Effector memory CD8-positive, alpha-beta T cell (primary cell): ENCODE measurements around the gene PDGFRB.

ENCODE experiments used
- ATAC-seq: fragments of 150-1000 bp; cut with Tn5 transposase; replicated peaks from 2 replicates; pipeline ENCODE4 v1.10.0; 2021; ENCODE audit warnings: mild to moderate bottlenecking, moderate library complexity
- DNase-seq, 3 experiments: peaks; one replicate each; pipeline ENCODE4 v3.0.0; 2021
- H3K27ac Mint-ChIP-seq, 2 donors: one replicate each; pipeline ENCODE4 v1.8.0; 2022; ENCODE audit warnings: mild to moderate bottlenecking in 2 of 2, mixed read lengths in 2 of 2, moderate library complexity in 2 of 2
- H3K27me3 Mint-ChIP-seq, 2 donors: one replicate each; pipeline ENCODE4 v1.8.0; 2022; ENCODE audit warnings: mixed read lengths in 2 of 2
- H3K36me3 Mint-ChIP-seq: one replicate; pipeline ENCODE4 v1.8.0; 2022; ENCODE audit warnings: mild to moderate bottlenecking, moderate library complexity, mixed read lengths; ENCODE audit not compliant: insufficient read depth
- H3K4me1 Mint-ChIP-seq, 2 donors: one replicate each; pipeline ENCODE4 v1.8.0; 2022; ENCODE audit warnings: low read depth in 2 of 2, mixed read lengths in 2 of 2
- H3K4me3 Mint-ChIP-seq, 2 donors: one replicate each; pipeline ENCODE4 v1.8.0; 2022; ENCODE audit warnings: mild to moderate bottlenecking in 2 of 2, mixed read lengths in 2 of 2, moderate library complexity in 2 of 2
- H3K9me3 Mint-ChIP-seq, 2 donors: one replicate each; pipeline ENCODE4 v1.8.0; 2022; ENCODE audit warnings: mixed read lengths in 2 of 2

Gene PDGFRB

DNA sequence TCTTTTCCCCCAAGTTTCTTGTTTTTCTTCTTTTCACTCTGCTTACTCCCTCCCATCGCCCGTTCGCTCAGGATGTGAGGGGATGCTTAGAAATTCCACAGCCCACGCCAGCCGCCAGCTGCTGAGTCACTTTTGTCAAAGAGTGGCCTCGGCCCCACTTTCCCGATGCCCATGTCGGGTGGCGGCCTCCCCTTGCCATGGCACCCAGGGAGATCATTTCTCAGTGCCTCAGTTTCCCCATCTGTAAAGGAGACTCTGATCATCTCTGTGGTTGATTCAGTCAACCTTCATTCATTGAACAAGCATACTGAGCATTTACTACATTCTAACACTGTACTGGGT, 353 bp upstream of the PDGFRB start:
- H3K27me3 Mint-ChIP-seq = peaks cover 0 to 32% of the 10 kb centered on the region in 2 donors
- no peak for DNase-seq
- H3K27ac Mint-ChIP-seq = peak overlapping the region; percentile 52 to 96
- no peak for ATAC-seq
- H3K4me3 Mint-ChIP-seq = peak overlapping the region; percentile 88 to 96
- H3K4me1 Mint-ChIP-seq = peaks cover 5 to 24% of the 10 kb centered on the region in 2 donors
- H3K9me3 Mint-ChIP-seq = no peaks in the 10 kb centered on the region
- H3K36me3 Mint-ChIP-seq = no peaks in the 10 kb centered on the region

DNA sequence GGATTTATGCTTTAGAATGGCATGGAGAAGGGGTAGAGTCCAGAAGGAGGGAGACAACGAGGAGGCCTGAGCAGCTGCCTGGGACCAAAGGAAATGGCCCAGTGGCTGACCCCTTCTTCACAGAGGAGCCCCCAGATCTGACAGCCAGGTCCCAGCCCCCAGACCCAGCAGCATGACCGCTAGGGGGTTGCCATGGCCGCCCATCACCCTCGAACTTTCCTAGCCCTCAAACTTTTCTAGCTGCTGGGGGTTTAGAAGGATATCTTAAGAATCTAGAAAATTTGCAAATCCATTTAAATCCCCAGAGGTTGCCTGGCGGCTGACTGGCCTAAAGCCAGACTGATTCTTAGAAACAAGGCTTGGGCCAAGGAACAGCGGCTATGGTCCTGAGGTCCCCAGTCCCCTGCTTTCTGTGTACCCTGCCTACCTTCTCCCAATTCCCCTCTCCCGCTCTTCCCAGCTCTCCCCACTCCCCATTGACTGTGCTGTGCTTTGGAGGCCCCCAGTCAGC, 972 bp downstream of the PDGFRB start:
- Mint-ChIP-seq H3K27ac (peak overlapping the region; percentile 25 to 96), H3K27me3 (peaks cover 0 to 25% of the 10 kb centered on the region in 2 donors), H3K9me3 (no peaks in the 10 kb centered on the region), H3K4me1 (peaks cover 7 to 23% of the 10 kb centered on the region in 2 donors), H3K4me3 (peak overlapping the region; percentile 53 to 96), H3K36me3 (no peaks in the 10 kb centered on the region)
- no peak for DNase-seq
- ATAC-seq = no peak

GRCh38 chr5:150153957-150154617, 1.6 kb downstream of the PDGFRB start:
- Mint-ChIP-seq H3K4me3 (peak overlapping the region; percentile 53 to 96), H3K27ac (peak overlapping the region in 1 of 2 donors; percentile 9), H3K9me3 (no peaks in the 10 kb centered on the region), H3K27me3 (peaks cover 0 to 25% of the 10 kb centered on the region in 2 donors), H3K36me3 (no peaks in the 10 kb centered on the region), H3K4me1 (peaks cover 8 to 26% of the 10 kb centered on the region in 2 donors)
- ATAC-seq (peak; percentile 56), DNase-seq (no peak)

- DNase-seq = no peak
- H3K4me3 Mint-ChIP-seq = peak overlapping the region in 1 of 2 donors; percentile 96
- peaks cover 0 to 31% of the 10 kb centered on the region in 2 donors for H3K27me3 Mint-ChIP-seq
- peaks cover 13 to 26% of the 10 kb centered on the region in 2 donors for H3K4me1 Mint-ChIP-seq
- ATAC-seq = no peak
- H3K9me3 Mint-ChIP-seq = no peaks in the 10 kb centered on the region
- no peak overlapping the region for H3K27ac Mint-ChIP-seq
- H3K36me3 Mint-ChIP-seq = no peaks in the 10 kb centered on the region
Observed at GRCh38 chr5:150153483-150153882, 2.2 kb downstream of the PDGFRB start.

DNA sequence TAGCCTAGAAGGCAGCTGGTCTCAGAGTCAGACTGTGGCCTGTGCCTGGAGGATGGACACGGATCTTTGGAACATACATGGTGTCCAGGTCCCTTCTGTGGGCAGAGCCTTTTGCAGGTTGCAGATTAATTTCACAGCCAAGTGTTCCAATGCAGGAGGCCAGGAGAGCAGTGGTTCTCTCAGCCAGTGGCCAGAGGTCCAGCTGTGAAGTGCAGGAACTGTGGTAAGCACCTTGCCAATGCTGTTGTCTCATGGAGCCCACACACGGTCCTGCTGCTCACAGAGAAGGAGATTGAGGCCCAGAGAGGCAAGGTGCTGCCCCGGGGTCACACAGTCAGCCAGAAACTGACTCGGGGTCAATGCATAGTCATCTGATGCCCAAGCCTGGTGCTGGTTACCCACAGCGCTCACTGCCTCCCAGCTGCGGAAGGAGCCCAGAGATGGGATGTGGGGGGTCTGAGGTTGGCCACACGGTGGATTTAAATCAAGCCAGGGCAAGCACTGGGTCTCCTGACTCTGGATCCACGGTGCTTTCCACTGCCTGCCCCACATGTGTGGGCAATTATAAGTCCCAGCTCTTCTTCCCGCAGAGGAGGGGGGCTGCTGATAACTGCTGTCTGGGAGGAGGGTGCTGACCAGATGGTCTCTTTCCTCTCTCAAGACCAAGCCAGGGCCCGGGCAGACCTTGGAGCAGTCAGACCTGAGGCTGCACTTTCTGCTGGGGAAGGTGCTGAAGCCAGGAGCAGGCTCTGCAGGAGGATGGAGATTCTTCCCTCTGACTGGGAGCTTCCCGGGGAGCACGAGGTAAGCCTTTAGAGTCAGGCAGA, 2.8 kb downstream of the PDGFRB start:
- Mint-ChIP-seq H3K4me3 (no peak overlapping the region), H3K27ac (no peak overlapping the region), H3K27me3 (peaks cover 0 to 35% of the 10 kb centered on the region in 2 donors), H3K4me1 (peaks cover 13 to 26% of the 10 kb centered on the region in 2 donors), H3K36me3 (no peaks in the 10 kb centered on the region), H3K9me3 (no peaks in the 10 kb centered on the region)
- no peak for DNase-seq
- no peak for ATAC-seq

GRCh38 chr5:150149618-150150017, 6.0 kb downstream of the PDGFRB start:
- peaks cover 0 to 25% of the 10 kb centered on the region in 2 donors for H3K27me3 Mint-ChIP-seq
- peaks cover 8 to 12% of the 10 kb centered on the region in 2 donors for H3K4me1 Mint-ChIP-seq
- H3K36me3 Mint-ChIP-seq = no peaks in the 10 kb centered on the region
- no peak overlapping the region for H3K27ac Mint-ChIP-seq
- no peaks in the 10 kb centered on the region for H3K9me3 Mint-ChIP-seq
- DNase-seq (no peak), ATAC-seq (peak; percentile 56)
- H3K4me3 Mint-ChIP-seq = peak overlapping the region in 1 of 2 donors; percentile 24

DNA sequence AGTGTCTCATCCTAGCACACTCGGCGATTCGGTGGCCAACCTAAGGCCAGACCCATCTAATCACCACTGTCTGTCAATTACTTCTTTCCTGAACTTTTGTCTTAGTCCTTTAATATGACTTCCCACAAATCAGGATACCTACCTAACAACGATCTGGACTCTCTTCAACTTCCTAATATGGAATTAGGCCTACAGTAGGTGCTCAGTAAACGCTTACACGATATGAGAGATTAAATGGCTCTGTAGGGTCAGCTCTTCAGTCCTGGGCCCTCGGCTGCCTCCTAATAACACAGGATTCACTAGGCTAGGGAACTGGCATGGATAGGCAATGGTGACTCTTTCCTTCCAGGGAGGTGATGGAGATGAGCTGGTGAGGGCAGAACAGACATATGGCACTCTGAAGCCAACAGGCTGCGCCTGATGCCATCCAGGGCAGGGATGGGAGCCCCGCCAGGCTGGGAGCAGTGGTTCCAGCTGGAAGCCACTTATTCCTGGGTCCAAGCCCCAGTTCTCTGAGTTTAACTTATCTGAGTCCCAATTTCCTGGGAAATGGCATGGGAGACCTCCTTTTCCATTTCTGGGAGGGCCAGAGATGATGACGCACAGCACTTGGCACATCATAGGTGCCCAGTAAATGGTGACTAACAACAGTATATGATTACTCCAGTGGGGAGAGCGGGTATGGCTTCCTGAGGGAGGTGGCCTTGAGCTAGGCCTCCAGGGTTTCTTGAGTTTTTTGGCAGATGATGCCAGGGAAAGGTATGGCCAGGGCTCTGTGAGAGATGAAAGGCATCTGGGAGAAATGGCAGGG, 7.3 kb downstream of the PDGFRB start:
- H3K36me3 Mint-ChIP-seq = no peaks in the 10 kb centered on the region
- no peaks in the 10 kb centered on the region for H3K9me3 Mint-ChIP-seq
- peaks cover 0 to 25% of the 10 kb centered on the region in 2 donors for H3K27me3 Mint-ChIP-seq
- no peak overlapping the region for H3K4me3 Mint-ChIP-seq
- H3K27ac Mint-ChIP-seq = peak overlapping the region in 1 of 2 donors; percentile 56
- ATAC-seq (no peak), DNase-seq (no peak)
- H3K4me1 Mint-ChIP-seq = peaks cover 7 to 8% of the 10 kb centered on the region in 2 donors

GRCh38 chr5:150147670-150148069, 8.0 kb downstream of the PDGFRB start:
- no peak for DNase-seq
- Mint-ChIP-seq H3K27ac (no peak overlapping the region), H3K9me3 (no peaks in the 10 kb centered on the region), H3K4me3 (no peak overlapping the region), H3K36me3 (no peaks in the 10 kb centered on the region), H3K4me1 (peaks cover 7 to 8% of the 10 kb centered on the region in 2 donors), H3K27me3 (peaks cover 0 to 25% of the 10 kb centered on the region in 2 donors)
- no peak for ATAC-seq

GRCh38 chr5:150146862-150147601, 8.6 kb downstream of the PDGFRB start:
- H3K4me3 Mint-ChIP-seq = no peak overlapping the region
- H3K27ac Mint-ChIP-seq = no peak overlapping the region
- DNase-seq = no peak
- no peaks in the 10 kb centered on the region for H3K9me3 Mint-ChIP-seq
- H3K4me1 Mint-ChIP-seq = peaks cover 4 to 8% of the 10 kb centered on the region in 2 donors
- H3K27me3 Mint-ChIP-seq = peaks cover 0 to 25% of the 10 kb centered on the region in 2 donors
- no peak for ATAC-seq
- no peaks in the 10 kb centered on the region for H3K36me3 Mint-ChIP-seq

DNA sequence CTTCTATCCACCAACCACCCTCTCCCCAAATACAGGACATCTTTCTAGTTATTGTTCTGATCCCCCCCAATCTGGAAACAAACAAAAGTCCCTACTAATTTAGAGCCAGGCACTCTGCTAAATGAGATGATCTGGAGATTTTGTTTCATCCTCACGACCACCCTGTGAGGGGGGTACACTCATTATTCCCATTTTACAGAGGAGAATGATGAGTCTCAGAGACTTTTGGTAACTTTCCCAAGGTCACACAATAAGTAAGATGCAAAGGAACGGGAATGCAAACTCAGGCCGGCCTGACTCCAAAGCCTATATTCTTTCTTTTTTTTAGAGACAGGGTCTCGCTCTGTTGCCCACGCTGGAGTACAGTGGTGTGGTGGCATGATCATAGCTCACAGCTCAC, 9.4 kb downstream of the PDGFRB start:
- H3K27me3 Mint-ChIP-seq = peaks cover 0 to 25% of the 10 kb centered on the region in 2 donors
- ATAC-seq = no peak
- no peaks in the 10 kb centered on the region for H3K36me3 Mint-ChIP-seq
- H3K4me1 Mint-ChIP-seq = peaks cover 4 to 8% of the 10 kb centered on the region in 2 donors
- H3K9me3 Mint-ChIP-seq = no peaks in the 10 kb centered on the region
- no peak for DNase-seq
- no peak overlapping the region for H3K4me3 Mint-ChIP-seq
- H3K27ac Mint-ChIP-seq = no peak overlapping the region

DNA sequence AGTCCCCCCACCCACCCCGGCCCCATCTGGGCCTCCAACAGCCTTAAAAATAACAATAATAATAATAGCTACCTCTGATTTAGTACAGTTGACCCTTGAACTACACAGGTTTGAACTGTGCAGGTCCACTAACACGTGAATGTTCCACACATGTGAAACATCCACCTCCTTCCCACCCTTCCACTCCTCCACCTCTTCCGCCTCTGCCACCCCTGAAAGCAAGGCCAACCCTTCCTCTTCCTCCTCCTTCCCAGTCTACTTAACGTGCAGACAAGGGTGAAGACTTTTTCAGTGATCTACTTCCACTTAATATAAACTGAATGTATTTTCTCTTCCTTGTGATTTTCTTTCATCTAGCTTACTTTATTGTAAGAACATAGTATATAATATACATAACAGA, 10.8 kb downstream of the PDGFRB start:
- Mint-ChIP-seq H3K4me3 (no peak overlapping the region), H3K27me3 (peaks cover 0 to 25% of the 10 kb centered on the region in 2 donors), H3K36me3 (no peaks in the 10 kb centered on the region), H3K27ac (no peak overlapping the region), H3K9me3 (no peaks in the 10 kb centered on the region), H3K4me1 (peaks cover 4 to 8% of the 10 kb centered on the region in 2 donors)
- no peak for DNase-seq
- no peak for ATAC-seq

- Mint-ChIP-seq H3K27me3 (peaks cover 0 to 25% of the 10 kb centered on the region in 2 donors), H3K27ac (peak overlapping the region; percentile 12 to 65), H3K9me3 (no peaks in the 10 kb centered on the region), H3K4me3 (no peak overlapping the region), H3K4me1 (peaks cover under 1 to 4% of the 10 kb centered on the region in 2 donors), H3K36me3 (no peaks in the 10 kb centered on the region)
- ATAC-seq (no peak), DNase-seq (no peak)
Observed at GRCh38 chr5:150144246-150144801, 11.3 kb downstream of the PDGFRB start.
